HG03354 (cell line): ENCODE measurements around the gene SAA4.
A peak's percentile ranks its signal among the peaks of the same experiment; 100 is the strongest.
"Not testable (repeated sequence)": the region's sequence is repeated elsewhere in the genome, so short reads cannot be mapped to it uniquely, and the experiment has no call there.

Source experiments
- ATAC-seq: cut with Tn5 transposase; IDR thresholded peaks from one replicate; pipeline ENCODE4 v1.9.1; 2021; ENCODE audit warnings: mild to moderate bottlenecking; ENCODE audit not compliant: unreplicated experiment, poor library complexity, severe bottlenecking

SAA4 gene, protein sequence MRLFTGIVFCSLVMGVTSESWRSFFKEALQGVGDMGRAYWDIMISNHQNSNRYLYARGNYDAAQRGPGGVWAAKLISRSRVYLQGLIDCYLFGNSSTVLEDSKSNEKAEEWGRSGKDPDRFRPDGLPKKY

GRCh38 chr11:18236664-18237356 lies at the start of gene SAA4:
Gene SAA4, minus strand, starts transcription at chr11:18236802. Its CDS starts 876 bp downstream, at chr11:18235926.
- no peak for ATAC-seq

GRCh38 chr11:18285841-18286240 lies 49.2 kb upstream of the SAA4 start:
- ATAC-seq = no peak

GRCh38 chr11:18282626-18283025 lies 46.0 kb upstream of the SAA4 start:
- ATAC-seq = no peak

DNA sequence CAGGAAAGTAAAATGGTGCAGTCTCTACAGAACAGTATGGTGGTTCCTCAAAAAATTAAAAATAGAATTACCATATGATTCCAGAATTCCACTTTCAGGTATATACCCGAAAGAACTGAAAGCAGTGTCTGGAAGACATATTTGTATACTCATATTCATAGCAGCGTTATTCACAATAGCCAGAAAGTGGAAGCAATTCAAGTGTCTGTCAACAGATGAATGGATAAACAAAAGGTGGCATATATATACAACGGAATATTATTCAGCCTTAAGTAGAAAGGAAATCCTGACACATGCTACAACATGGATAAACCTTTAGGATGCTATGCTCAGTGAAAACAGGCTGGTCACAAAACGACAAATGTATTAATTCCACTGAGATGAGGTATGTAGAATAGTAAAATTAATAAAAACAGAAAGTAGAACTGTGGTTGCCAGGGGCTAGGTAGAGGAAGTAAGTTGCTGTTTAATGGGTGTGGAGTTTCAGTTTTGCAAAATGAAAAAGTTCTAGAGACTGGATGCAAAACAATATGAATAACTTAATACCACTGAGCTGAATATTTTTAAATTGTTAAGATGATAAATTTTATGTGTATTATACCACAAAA lies 43.9 kb upstream of the SAA4 start:
- ATAC-seq = peak; percentile 97

DNA sequence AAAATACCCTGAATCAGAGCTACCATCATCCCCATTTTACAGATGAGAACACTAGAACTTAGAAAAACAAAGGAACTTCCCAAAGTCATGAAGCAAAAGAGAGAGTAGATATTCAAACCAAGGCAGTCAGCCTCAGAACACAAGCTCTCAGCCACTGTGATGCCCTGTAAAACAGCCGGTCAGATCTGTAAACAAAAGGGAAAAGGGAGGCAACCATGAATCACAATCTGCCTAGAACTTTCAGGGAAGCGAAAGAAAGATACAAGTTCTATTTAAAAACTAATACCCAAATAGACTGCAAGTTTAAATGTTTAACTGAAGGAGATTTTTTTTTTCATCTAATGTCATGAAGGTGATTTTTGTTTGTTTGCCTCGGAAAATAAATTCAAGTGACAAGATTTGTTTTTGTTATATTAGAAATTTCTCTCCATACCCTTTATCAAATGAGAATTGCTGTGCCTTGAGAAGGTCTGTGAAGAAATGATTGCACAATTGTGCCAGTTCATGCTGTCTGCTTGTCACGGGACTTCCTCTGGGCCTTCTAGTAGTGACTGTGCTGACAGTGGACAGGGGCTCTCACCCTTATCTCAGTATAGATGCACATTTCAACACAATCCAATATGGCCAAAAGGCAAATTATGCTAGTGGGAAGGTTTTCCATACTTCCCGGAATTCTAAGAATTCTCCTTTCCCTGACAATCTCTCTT lies 41.1 kb upstream of the SAA4 start:
- ATAC-seq = no peak

DNA sequence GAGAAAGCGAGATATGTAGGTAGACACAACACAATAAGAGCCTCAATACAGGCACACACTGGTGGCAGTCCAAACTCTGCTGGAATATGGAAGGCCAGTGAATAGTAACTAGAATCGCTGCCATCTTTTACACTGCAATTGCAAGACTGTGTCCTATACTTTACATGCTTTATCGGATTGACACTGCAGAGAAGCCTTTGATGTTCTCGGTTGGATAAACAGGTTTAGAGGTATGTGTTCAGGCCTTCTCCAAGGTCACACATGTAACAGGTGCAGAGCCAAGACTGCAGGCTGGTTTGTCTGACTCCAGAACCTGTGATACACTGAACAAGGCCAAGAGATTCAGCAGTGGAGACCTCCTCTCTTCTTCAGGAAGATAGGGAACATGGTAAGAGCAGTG lies 34.6 kb upstream of the SAA4 start:
- ATAC-seq = no peak

DNA sequence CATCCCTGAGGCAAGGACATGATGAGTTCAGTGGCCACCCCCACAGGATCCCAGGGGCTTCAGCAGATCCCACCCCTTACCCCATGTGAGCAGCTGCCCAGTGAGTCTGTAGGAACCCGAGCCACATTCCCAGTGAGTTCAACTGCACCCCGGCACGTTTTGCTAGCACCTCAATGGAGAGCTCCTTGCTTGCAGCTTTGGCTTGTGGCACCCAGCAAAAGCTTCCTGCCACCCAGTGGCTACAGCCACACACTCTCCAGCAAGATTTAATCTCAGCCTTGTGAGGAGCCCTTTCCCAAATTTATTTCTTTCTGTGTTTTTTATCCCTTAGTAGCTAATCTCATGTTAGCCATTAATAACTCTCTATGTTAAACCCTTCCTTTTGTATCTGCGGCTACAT lies 33.5 kb upstream of the SAA4 start:
- no peak for ATAC-seq

DNA sequence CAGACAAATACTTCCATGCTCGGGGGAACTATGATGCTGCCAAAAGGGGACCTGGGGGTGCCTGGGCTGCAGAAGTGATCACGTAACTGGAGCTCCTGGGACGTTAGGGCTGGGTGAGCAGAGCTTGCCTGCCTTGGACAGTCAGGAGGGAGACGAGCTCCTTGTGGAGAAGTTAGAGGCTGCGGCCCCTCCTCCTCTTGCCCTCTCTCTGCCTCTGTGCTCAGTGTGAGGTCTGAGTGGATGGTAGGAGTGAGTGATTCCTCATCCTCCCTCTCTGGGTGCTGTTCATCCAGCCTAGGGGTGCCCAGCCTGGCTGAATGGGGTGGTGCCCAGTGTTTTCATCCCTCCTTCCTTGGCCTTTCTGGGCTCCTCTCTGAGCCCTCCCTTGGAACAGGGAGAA lies 32.6 kb upstream of the SAA4 start:
- ATAC-seq = not testable (repeated sequence)

DNA sequence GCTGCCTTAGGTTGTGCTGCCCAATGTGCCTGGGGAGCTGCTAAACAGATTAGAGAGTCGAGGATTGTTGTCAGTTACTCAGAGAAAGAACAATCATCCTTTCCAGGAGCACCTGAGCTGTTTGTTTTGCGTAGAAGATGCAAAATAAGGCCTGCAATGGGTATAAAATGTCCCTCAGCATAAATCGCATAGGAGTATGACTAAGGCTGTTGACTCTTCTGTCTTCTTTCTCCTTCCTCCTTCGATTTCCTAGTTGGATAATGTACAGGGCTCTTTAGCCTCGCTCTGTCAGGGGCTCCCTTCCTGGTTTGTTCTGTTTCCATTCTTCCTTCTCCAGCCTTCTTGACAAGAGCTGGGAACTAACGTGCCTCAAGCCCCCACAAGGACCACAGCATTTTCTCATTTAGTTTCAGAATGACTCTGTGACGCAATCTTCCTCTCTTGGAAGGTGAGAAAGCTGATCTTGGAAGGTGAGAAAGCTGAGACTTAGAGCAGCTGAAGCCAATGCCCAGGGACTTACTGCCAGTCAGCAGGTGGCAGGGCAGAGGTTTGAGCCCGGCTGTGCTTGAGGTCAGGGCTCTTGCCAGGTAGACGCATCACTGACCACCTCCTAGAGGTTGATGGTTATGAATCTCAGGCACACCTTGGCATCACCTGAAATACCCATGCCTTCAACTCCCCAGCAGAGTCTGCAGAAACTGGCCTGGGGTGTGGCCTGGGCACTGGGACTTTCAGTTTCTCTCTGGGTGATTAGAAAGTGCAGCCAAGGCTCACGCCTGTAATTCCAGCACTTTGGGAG lies 30.9 kb upstream of the SAA4 start:
- ATAC-seq = peak; percentile 81

- ATAC-seq = no peak
Observed at GRCh38 chr11:18265949-18266348, 29.3 kb upstream of the SAA4 start, which contains the start of gene SAA1. Gene SAA1, plus strand, starts transcription at chr11:18266264. Its CDS starts 624 bp downstream, at chr11:18266888.

DNA sequence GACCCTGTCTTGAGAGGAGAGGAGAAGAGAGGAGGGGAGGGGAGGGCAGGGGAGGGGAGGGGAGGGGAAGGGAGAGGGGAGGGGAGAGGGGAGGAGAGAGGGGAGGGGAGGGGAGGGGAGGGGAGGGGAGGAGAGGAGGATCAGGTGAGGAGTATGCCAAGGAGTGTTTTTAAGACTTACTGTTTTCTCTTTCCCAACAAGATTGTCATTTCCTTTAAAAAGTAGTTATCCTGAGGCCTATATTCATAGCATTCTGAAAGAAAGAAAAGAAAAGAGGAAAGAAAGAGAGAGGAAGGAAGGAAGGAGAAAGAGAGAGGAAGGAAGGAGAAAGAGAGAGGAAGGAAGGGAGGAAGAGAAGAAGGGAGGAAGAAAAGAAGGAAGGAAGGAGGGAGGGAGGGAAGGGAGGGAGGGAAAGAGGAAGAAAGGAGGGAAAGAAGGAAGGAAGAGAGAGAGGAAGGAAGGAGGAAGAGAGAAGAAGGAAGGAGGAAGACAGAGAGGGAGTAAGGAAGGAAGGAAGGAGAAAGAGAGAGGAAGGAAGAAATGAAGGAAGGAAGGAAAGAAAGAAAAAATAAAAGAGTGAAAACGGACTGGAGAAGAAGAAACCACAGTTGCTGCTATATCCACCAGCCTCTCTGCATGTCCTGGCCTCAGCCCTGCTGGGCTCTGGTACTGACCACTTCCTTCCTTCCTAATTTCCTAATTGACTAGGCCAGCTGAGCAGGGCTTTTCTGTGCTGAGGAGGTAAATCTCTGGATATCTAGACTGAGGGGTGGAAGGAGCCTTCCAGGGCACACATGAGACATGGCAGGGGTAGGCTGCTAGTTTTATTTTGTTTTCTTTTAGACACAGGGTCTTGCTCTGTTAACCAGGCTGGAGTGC lies 28.3 kb upstream of the SAA4 start:
- ATAC-seq = no peak

DNA sequence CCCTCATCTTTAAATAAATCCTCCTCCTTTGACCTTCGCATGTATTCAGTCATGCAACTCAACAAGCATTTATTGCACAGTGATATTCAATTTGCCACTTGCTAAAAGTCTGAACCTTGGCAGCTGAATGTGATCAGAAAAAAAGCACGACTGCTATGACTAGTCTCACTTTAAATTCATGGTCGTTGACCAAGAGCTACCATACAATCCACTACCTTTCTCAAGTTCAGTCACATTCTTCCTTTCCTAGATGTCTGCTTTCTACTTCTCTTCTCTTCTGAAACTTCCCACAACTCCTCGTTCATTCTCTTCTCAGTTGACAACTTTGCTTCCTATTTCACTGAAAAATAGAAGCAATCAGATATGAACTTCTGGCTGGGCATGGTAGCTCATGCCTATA lies 27.4 kb upstream of the SAA4 start:
- no peak for ATAC-seq

GRCh38 chr11:18262681-18263350 lies 26.2 kb upstream of the SAA4 start:
- not testable (repeated sequence) for ATAC-seq

DNA sequence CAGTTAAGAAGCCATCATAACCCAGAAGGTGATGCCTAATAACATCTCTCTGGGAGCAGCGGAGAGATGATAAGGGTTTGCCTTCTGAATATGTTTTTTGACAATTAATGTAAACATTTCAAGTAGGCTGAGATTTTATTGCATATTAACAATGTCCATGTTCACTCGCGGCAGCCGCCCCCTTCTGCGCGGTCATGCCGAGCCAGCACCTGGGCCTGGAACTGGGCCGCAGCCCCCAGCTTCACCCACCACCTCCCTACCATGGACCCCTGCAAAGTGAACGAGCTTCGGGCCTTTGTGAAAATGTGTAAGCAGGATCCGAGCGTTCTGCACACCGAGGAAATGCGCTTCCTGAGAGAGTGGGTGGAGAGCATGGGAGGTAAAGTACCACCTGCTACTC lies 25.1 kb upstream of the SAA4 start:
- no peak for ATAC-seq

GRCh38 chr11:18259259-18259658 lies 22.7 kb upstream of the SAA4 start:
- no peak for ATAC-seq

DNA sequence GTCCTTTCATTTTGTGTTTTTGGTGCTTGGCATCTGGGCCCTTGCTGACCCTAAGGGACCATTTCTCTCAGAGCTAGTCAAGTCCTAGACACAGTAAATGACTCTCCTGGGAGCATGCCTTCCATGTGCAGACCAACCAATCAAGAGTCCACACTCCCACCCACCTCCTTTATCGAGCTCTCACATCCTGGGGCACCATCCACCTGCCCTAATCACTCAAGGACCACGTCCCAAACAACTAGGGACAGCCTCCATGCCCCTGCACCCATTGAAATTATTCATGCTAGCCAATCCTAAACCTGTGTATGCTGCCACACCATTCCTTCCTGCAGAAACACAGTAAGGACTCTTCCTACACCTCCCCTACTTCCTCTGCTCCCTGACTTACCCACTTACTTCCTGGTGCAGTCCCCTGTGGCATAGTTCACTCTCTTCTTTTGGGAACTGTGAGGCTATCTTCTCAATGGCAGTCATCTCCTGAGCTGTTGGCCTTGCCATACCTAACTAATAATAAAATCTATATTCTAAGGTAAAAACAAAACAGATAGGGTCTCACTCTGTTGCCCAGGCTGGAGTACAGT lies 18.3 kb upstream of the SAA4 start:
- no peak for ATAC-seq

- no peak for ATAC-seq
Observed at GRCh38 chr11:18253778-18254338, 17.3 kb upstream of the SAA4 start.

GRCh38 chr11:18253233-18253632 lies 16.6 kb upstream of the SAA4 start:
- no peak for ATAC-seq
